OCI-M1 (cell line): ENCODE measurements around the gene ROBO4.

Experiments used
- DNase-seq: peaks from one replicate; lab custom pipeline; 2025; lab: John Stamatoyannopoulos, UW

Gene ROBO4

DNA sequence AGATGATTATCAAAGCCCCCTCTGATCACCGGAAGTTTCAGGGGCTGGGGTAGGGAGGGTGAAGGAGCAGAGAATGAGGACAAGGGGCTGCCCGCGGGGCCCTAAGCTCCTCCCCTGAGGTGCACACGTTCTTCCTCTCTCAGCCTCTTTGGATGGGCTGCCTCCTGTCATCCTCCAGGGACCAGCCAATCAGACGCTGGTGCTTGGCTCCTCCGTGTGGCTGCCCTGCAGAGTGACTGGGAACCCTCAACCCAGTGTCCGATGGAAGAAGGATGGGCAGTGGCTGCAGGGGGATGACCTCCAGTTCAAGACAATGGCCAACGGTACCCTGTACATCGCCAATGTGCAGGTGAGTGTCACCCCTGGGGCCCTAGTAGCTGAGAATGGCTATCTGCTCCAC, 24.9 kb downstream of the ROBO4 start:
- no peak for DNase-seq

DNA sequence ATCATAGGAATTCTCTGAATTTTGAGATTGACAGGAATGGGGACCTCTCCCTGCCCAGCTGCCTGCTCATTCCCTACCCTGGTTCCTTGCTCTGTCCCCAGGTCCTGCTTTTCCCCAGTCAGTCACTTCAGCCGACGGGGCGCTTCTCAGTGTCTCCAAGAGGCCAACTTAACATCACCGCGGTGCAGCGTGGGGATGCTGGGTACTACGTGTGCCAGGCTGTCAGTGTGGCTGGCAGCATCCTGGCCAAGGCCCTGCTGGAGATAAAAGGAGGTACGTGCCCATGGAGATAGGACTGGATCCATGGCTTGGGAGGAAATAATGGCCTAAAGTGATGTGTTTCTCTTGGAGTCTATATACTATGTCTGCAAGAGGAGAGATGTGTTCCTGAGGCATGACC, 25.4 kb downstream of the ROBO4 start:
- no peak for DNase-seq

DNA sequence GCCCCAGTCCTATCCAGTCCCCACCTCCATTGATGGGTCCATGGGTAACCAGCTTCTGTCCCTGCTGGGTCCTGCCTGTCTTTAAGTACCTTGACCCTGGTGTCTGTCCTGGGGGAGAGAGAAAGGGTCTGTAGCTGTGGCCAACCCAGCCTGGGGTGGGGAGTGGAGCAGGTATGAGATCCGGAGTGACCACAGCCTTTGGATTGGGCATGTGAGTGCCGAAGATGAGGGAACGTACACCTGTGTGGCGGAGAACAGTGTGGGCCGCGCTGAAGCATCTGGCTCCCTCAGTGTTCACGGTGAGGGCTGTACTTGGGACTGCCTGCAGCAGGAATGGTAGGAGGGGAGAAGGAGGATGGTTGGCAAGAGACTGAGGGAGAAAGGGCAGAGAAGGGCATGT, 27.2 kb downstream of the ROBO4 start:
- no peak for DNase-seq

DNA sequence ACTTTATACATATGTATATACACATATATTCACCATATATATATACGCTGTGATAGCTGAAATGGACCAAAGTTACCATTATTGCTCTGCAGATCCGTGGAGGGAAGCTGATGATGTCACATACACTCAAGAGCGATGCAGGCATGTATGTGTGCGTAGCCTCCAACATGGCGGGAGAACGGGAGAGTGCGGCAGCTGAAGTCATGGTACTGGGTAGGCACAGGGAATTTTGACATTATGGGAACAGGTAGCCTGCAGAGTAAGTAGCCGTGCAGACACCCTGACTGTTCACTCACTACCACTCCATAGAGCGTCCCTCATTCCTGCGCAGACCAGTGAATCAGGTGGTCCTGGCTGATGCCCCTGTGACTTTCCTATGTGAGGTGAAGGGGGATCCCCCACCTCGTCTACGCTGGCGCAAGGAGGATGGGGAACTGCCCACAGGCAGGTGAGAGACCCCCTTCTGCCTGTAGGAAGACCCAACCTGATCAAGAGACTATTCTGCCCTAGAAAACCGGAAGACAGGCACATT, 27.7 kb downstream of the ROBO4 start:
- DNase-seq: no peak

DNA sequence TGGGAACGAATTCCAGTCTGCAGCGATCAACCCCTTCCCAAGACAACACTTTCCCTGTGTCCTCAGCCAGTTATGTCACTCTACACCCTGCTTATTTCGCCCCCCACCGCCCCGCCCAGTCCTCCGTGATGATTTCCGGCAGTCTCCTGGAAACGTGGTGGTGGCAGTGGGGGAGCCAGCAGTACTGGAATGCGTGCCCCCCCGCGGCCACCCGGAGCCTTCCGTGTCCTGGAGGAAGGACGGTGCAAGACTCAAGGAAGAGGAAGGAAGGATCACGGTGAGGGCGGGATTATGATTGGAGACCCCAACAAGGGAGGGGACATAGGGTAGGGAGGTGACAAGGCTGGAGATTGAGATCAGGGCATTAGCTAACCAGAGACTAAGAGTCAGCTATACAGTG, 28.3 kb downstream of the ROBO4 start:
- no peak for DNase-seq

DNA sequence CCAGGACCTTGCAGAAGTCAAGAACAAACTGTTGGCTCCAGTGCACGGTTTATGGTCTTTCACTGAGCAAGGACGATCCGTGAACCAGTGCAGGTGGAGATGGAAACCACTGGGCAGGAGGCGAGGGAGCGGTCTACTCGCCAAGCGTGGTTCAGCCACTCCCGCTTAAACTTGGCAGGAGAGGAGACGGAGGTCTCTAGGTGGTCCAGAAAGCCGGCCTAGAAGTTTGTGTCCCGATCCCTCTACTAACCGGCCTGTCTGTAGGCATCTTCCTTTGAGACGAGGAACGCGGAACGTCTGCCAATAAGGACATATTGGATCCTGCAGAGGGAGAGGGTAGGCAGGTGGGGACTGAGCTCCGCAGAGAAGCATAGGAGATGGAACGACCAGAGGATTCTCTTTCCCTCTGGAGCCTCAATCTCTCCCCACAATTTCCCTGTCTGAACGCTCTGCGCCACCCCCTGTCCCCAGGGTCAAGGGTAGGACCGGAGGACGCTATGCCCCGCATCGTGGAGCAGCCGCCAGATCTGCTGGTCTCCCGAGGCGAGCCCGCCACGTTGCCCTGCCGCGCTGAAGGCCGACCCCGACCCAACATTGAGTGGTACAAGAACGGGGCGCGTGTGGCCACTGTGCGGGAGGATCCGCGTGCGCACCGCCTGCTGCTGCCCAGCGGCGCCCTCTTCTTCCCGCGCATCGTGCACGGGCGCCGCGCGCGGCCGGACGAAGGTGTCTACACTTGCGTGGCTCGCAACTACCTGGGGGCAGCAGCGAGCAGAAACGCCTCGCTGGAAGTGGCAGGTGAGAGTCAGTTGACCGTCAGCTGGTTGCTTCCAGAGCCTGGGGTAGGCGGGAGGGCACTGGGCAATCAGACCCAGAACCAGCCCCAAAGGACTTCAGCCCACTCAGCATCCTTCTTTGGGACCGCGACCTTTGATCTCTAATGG, 29.1 kb downstream of the ROBO4 start:
- no peak for DNase-seq

DNA sequence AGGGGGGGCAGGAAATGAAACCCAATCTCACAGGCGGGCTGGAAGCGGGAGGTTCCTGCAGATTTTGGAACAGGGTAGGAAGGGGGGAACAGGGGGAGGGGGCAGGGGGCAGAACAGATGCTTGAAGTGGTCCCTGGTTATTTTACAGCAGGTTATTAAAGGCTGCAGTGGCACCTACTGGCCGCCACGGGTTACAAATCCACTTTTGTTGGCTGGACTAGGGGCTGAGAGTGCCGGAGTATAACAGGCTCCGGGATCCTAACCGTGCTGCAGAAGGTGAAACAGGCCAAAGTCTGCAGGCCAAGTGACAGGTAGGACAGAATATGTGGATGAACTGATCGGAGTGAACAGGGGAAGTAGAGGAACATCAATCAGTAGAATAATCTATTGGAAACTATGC, 30.0 kb downstream of the ROBO4 start:
- DNase-seq: peak; percentile 65

DNA sequence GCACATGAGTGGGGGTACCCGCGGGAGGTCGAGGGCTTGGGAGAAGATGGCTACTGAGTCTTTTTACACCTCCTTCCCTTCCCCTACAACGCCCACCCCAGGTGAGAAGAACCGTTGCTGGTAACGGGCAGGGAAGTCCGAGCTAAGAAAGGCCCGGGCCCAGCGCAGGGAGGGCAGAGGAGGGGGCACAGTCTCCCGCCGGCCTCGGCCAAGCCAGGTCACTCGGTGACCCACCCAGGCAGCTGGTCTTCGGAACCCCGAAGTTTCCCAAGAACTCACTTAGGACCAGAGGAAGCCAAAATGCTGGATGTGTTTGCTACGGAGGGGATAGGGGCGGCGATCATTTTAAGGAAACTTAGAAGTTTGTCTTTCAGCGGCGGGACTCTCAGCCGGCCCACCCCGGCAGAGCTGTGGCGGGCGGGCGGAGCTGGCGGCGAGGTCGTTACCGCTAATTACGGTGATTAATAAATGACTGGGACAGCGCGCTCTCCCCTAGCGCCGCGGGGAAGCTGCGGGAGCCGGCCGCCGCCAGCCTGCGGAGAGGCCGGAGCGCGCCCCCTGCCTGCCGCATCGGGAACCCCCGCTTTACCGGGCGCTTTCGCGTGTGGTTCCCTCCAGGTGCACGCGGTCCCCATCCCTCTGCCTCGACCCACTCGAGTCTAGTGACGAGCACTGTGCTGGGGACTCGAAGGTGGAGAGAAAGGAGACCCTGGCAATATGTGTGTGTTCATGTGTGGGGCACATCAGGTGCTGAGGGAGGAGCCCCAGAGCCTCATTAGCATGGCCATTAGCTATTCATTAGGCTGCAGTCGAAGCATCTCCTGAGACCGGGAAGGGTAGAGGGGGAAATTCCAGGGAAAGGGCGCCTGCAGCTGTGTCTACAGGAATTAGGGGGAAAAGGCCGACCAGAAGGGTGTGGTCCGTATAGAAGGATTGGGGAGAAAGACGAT, 31.5 kb downstream of the ROBO4 start:
- DNase-seq: no peak

DNA sequence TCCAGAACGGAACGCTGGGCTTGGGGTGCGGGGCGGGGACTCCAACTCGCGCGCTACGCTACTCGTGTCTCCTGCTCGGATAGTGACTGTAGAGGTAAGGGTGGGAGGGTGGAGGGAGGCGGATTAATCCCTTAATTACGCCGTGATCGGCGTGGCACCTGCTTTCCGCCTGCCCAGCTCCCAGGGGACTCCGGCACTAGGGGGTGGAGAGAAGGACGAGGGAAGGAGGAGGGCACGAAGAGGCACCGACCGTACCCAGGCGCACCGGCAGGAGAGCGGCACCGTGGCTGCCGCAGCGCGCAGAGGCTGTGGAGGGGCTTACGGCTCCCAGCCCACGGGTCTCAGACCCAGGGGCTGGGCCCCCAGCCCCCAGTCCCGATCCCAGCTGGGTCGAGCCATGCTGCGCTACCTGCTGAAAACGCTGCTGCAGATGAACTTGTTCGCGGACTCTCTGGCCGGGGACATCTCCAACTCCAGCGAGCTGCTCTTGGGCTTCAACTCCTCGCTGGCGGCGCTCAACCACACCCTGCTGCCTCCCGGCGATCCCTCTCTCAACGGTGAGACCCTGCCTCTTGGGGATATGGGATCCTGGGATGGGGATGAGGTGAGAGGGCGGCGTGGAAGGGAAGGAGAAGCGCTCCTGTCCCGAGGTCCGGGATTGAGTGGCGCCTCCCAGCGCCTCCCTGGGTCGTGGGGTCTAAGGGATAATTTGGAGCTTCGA, 32.3 kb downstream of the ROBO4 start, which contains the start of gene ROBO3:
Gene ROBO3, plus strand, starts transcription at position 252 of the 721 bp plus-strand sequence. Its CDS starts 146 bp downstream, at position 398.
- DNase-seq: no peak

DNA sequence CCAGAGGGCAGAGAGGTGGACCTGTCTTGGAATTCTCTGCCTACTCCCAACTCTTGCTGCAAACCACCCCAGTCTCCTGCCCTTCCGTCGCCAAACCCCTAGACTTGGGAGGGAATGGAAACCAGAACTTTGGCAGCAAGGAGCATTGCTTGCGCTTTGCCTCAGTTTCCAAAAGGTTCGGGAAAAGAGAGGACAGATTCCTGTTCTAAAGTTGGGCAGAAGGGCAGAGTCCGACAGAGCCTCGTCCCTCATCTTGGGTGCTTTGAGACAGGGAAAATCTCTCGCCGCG, 32.8 kb downstream of the ROBO4 start:
- no peak for DNase-seq

DNA sequence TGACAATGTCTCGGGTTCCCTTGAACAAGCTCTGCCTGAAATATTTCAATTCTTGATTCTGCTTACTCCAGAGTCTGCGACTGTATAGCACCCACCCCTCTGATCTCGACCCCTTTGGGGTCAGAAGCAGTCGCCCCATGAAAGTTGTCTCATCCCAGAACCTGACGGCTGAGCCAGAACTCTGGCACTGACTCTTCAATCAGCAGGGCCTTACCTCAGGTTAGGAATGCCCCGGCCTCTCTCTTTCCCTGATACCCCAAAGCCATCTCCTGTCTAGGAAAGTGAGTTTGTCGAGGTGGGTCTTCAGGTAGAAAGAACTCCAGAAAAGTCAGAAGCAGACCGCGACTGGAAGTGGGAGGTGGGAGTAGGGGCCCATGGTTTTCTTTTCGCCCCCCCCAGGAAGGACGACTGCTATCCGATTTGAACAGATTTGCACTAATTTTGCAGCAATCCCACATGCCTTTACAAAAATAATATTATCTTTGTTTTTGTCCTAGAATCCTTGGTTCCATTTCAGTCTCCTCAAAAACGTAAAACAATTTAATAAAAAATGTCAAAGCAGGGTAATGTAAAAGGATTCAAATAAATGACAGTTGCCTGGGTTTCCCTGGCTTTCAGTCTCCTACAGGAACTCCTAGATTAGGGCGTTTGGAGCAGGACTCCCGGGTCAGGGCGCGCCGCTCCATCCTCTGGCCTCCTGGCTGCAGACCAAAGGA, 33.3 kb downstream of the ROBO4 start:
- DNase-seq: no peak

DNA sequence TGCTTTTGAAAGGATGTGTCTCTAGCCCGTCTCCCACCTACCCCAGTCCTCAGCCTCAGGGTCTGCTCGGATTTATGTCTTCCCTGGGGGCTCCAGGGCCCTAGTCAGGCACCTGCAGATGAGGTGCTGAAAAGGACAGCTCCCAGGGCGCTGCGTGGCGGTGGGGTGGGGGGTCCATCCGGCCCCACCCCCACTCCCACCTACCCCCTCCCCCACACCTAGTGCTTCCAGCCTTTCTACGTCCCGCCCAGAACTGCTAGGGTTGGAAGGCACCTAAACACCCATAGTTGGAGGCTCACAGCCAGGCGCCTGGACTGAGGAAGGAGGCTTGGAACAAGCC, 33.9 kb downstream of the ROBO4 start:
- DNase-seq: no peak

DNA sequence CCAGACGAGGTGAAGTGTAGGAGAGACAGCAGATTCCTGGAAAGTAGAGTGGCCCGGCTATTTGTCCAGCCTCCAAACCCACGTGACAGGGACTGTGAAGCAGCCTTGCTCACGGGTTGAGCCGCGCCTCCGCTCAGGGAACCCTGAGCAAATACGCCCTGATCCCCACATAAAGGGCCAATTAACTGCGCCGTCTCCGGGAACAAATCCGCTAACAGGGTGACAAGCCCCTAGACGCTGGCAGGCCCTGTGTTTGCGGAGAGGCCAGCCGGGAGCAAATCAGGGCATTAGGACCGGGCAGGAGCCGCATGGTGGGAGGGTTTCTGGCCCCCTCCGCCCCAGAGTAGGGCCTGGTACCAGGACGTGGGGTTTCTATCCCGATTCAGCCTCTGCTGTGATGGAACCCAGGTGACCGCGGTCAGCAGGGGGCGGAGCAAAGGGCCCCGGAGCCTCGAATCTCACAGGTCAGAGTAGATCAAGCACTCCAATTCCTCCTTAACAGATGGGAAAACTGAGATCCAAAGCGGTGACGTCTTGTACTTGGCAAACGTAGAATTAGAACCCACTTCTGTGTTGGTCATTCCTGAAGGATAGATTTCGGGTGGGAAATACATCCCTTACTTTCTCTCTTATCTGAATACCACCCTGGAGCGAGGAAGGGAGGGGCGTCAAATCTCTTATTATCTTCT, 34.4 kb downstream of the ROBO4 start:
- DNase-seq: no peak

DNA sequence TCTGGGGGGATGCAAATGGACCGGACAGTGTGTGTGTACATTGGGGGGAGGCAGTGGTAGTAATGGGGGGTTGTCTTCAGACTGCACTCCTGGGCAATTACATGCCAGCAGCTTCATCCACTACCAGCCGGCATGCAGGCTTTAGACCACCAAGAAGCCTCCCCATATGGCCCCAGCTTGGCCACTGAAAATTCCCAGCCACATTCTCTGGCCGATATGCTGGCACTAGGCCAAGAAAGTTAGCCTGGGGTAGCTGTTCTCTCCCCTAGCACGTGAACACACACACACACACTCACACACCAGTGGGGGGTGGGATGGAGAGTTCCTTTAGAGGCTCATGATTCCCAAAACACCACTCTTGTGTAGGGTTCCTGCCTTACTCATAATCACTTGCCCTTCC, 36.0 kb downstream of the ROBO4 start:
- no peak for DNase-seq

DNA sequence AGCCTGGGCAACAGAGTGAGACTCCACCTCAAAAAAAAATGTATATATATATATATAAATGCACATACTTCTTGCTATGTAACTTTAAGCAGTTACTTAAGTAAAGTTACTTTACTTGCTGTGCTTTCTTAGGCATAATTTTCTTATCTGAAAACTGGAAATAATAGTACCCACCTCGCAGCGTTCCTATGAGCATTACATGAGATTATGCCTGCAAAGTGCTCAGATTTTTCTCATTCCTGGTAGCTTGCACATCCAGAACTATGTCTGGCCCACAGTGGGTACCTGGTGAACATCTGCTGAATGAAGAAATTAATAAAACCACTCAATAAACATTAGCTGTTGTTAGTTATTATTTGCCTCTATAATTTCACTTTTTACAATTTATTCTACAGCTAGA, 38.5 kb downstream of the ROBO4 start:
- DNase-seq: no peak

DNA sequence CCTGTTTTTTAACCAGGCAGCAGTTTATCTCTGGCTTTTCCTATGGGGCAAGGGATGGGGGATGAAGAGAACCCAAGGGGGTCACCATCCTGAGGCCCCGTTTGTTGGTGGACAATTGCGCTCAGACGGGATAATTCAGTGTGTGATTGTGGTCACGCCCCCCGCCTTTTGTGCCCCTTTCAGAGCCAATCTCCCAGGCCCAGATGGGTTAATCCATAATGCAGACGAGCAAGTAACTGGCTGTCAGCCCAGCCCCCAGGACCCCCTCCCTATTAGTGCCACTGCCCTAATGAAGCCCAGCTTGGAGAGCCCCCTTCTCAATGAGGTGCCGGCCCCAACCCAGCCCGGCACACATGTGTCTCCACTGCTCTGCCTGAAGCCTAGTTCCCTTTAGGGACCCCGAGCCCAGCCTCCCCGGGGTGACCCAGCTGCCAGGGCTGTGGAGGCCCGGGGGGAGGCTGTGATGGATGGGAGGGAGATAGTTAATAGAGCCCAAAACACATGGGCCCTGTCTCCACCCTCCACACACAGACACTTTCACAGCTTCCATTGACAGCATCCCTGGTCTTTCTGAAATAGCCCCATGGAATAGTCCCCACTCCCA, 51.5 kb downstream of the ROBO4 start:
- no peak for DNase-seq

DNA sequence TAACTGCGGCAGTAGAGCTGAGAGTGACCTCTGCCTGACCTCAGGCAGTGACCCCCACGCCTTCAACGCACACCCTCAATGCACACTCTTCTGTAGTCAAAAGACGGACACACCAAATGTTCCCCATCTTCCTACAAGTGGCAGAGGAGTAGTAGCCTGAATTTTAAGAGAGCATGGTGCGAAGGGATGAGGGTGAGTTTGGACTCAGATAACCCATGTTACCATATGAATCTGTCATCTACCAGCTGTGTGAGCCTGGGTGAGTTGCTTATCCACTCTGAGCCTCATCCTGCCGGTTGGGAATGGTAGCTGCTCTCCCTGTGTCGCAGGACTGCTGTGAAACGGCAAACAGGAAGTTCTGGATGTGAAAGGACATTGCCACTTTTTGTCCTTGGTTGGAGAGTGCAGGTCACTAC, 53.0 kb downstream of the ROBO4 start:
- no peak for DNase-seq

DNA sequence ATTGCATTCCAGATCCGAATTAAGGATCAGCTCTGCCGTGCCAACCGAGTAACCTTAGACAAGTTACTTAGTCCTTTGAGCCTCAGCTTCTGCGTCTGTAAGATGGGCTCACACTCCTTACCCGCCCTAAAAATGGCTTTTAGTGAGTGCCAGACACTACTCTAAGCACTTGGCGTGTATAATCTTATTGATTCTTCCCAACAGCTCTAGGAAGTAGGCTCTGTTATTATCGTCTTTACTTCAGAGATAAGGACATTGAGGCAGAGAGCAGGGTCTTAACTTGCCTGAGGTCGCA, 54.1 kb downstream of the ROBO4 start:
- no peak for DNase-seq

DNA sequence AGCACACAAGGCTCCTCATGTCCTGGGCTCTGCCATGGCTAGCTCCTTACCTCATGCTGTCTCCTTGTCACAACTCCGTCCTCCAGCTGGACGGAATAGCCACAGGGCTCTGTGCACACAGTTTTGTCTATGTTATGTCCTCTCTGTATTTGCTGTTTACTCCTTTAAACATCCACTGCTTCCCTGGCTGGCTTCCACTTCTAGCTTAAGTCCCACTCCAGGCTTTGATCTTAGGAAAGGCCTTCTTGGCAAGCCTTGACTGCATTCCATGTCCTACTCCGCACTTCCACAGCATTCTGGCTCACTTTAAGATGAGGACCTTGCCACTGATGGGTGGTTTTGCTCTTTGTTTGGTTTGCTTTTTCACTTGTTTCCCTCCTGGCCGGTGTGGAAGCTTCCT, 55.4 kb downstream of the ROBO4 start:
- DNase-seq: no peak

DNA sequence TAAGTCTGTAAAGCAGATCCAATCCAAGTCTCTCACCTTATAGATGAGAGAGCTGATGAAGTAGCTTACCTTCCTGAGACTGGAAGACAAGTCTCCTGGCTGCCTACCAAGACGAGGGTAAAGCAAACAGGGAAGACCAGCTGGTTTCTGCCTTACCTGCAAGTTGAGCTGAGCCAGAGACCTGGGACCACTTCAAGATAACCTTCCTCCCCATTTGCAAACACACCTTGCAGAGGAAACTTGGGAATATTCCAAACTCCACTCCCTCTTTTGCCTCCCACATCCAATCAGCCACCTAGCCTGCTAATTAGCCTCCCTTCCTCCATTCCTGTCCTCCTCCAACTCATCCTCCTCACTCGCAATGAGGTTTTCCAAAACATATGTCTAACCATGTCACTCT, 55.8 kb downstream of the ROBO4 start:
- no peak for DNase-seq

DNA sequence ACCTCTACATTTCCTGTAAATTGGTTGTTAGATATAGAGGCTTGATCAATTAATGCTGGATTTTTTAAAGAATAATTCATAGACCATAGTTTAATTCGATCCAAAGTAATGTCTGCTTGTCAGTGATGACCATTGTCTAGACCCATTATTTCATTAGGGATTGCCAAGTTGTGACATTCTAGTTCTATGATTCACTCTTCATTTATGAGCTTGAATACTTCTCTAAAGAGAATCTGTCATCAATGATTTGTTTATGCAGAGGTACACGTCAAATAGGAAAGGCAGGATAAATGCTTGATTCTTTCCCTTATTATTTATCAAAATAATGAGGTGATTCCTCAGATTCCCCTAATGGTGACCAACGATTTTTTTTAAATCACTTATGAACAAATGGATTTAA, 56.5 kb downstream of the ROBO4 start:
- no peak for DNase-seq
